Measurements from ENCODE around the gene MAPRE2.

GRCh38 chr18:35086704-35087103, 45.5 kb downstream of the MAPRE2 start:
- TF ChIP-seq EP300 (IDR thresholded peaks at IDR 0.05; ENCODE audit: borderline replicate concordance) (no peak), YY1 (IDR thresholded peaks at IDR 0.05; ENCODE audit: low read depth) (no peak), TAF1 (IDR thresholded peaks at IDR 0.05; ENCODE audit: low read depth) (no peak), EGR1 (IDR thresholded peaks at IDR 0.05) (no peak), MAX (IDR thresholded peaks at IDR 0.05) (no peak)
